ENCODE results near the gene FSCN2. TPM values are rescaled to one million over a fixed set of nuclear protein-coding genes. Genes with fewer than 3 reads are reported as not detected.
A peak's percentile ranks its signal among the peaks of the same experiment; 100 is the strongest.

FSCN2 gene
- total RNA-seq, 1 donor from 2014 or later, result 5.6 TPM

DNA sequence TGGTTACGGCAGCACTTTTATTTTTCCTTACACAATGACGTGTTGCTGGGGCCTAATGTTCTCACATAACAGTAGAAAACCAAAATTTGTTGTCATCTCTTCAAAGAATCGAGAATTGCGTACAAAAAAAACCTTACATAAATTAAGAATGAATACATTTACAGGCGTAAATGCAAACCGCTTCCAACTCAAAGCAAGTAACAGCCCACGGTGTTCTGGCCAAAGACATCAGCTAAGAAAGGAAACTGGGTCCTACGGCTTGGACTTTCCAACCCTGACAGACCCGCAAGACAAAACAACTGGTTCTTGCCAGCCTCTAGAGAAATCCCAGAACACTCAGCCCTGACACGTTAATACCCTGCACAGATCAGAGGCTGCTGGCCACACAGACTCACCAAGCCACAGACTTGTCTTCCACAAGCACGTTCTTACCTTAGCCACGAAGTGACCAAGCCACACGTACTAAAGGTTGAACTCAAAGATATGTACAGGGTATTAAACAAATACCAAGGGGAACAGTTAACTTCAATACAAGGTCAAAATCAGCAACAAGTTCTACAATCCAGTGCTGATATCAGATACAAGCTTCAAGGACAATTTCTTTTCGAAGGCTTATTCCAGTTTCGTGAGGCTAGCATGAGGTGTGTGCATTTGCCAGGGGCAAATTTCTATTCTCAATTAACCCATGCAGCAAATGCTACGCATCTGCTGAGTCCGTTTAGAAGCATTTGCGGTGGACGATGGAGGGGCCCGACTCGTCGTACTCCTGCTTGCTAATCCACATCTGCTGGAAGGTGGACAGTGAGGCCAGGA, 18.0 kb upstream of the FSCN2 start:
- H3K4me1 Mint-ChIP-seq (ENCODE audit: low read depth, unreplicated experiment), result peaks cover 2% of the 10 kb centered on the region
- no peaks in the 10 kb centered on the region for H3K27me3 ChIP-seq (ENCODE audit: insufficient read depth, low read length)
- TF ChIP-seq, protein P1, sequence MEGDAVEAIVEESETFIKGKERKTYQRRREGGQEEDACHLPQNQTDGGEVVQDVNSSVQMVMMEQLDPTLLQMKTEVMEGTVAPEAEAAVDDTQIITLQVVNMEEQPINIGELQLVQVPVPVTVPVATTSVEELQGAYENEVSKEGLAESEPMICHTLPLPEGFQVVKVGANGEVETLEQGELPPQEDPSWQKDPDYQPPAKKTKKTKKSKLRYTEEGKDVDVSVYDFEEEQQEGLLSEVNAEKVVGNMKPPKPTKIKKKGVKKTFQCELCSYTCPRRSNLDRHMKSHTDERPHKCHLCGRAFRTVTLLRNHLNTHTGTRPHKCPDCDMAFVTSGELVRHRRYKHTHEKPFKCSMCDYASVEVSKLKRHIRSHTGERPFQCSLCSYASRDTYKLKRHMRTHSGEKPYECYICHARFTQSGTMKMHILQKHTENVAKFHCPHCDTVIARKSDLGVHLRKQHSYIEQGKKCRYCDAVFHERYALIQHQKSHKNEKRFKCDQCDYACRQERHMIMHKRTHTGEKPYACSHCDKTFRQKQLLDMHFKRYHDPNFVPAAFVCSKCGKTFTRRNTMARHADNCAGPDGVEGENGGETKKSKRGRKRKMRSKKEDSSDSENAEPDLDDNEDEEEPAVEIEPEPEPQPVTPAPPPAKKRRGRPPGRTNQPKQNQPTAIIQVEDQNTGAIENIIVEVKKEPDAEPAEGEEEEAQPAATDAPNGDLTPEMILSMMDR (IDR thresholded peaks at IDR 0.05; ENCODE audit: insufficient read depth, low read depth, low read length), result no peak
- no peak for TF ChIP-seq EZH2 (IDR thresholded peaks at IDR 0.05; ENCODE audit: insufficient read depth, low read length)
- FAIRE-seq (no peak), DNase-seq (ENCODE audit: low read depth) (no peak)
- H3K4me1 ChIP-seq (ENCODE audit: insufficient read depth, low read length), result peaks cover 13% of the 10 kb centered on the region
- H3K79me2 ChIP-seq (ENCODE audit: insufficient read depth, low read length), result peaks cover 61% of the 10 kb centered on the region
- H3K4me3 ChIP-seq (ENCODE audit: insufficient read depth, low read depth, low read length), result peak overlapping the region; percentile 98
- H3K27ac Mint-ChIP-seq (ENCODE audit: unreplicated experiment), result peak overlapping the region; percentile 95
- H3K36me3 Mint-ChIP-seq (ENCODE audit: low read depth, unreplicated experiment), result peaks cover 40% of the 10 kb centered on the region
- no peaks in the 10 kb centered on the region for H3K9me3 Mint-ChIP-seq (ENCODE audit: unreplicated experiment)
- peaks cover 31% of the 10 kb centered on the region for H3K36me3 ChIP-seq (ENCODE audit: insufficient read depth, low read length)
- H3K27me3 Mint-ChIP-seq (ENCODE audit: low read depth, unreplicated experiment), result no peaks in the 10 kb centered on the region
- H2AFZ ChIP-seq (ENCODE audit: low read depth, low read length), result no peak overlapping the region
- H3K27ac ChIP-seq (ENCODE audit: low read depth, low read length), result peak overlapping the region; percentile 0
- H4K20me1 ChIP-seq (ENCODE audit: insufficient read depth, low read length), result peaks cover 52% of the 10 kb centered on the region
- H3K4me3 Mint-ChIP-seq (ENCODE audit: unreplicated experiment), result peak overlapping the region; percentile 95
- H3K4me2 ChIP-seq (ENCODE audit: low read length), result peak overlapping the region; percentile 98
- H3K9ac ChIP-seq (ENCODE audit: low read length), result peak overlapping the region; percentile 88
- H3K9me3 ChIP-seq (ENCODE audit: insufficient read depth, low read depth, low read length), result no peaks in the 10 kb centered on the region

DNA sequence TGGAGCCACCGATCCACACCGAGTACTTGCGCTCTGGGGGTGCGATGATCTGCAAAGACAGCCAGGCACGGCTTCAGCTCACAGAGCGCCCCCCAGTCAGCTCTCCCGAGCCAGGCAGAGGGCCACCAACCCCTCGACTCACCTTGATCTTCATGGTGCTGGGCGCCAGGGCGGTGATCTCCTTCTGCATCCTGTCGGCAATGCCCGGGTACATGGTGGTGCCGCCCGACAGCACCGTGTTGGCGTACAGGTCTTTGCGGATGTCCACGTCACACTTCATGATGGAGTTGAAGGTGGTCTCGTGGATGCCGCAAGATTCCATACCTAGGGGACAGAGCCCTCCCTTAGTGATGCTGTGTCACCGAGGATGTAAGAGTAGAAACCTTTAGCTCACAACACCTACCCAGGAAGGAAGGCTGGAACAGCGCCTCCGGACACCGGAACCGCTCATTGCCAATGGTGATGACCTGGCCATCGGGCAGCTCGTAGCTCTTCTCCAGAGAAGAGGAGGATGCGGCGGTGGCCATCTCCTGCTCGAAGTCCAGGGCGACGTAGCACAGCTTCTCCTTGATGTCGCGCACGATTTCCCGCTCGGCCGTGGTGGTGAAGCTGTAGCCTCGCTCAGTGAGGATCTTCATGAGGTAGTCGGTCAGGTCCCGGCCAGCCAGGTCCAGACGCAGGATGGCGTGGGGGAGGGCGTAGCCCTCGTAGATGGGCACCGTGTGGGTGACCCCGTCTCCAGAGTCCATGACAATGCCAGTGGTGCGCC, 17.2 kb upstream of the FSCN2 start:
- peaks cover 13% of the 10 kb centered on the region for H3K4me1 ChIP-seq (ENCODE audit: insufficient read depth, low read length)
- H3K79me2 ChIP-seq (ENCODE audit: insufficient read depth, low read length), result peaks cover 69% of the 10 kb centered on the region
- Mint-ChIP-seq H3K27me3 (ENCODE audit: low read depth, unreplicated experiment) (no peaks in the 10 kb centered on the region), H3K27ac (ENCODE audit: unreplicated experiment) (peak overlapping the region; percentile 90), H3K4me3 (ENCODE audit: unreplicated experiment) (peak overlapping the region; percentile 95), H3K4me1 (ENCODE audit: low read depth, unreplicated experiment) (peaks cover 2% of the 10 kb centered on the region), H3K9me3 (ENCODE audit: unreplicated experiment) (no peaks in the 10 kb centered on the region), H3K36me3 (ENCODE audit: low read depth, unreplicated experiment) (peaks cover 40% of the 10 kb centered on the region)
- peak overlapping the region; percentile 88 for H3K9ac ChIP-seq (ENCODE audit: low read length)
- TF ChIP-seq, protein P1 (IDR thresholded peaks at IDR 0.05; ENCODE audit: insufficient read depth, low read depth, low read length), result no peak
- TF ChIP-seq EZH2 (IDR thresholded peaks at IDR 0.05; ENCODE audit: insufficient read depth, low read length), result no peak
- H3K27me3 ChIP-seq (ENCODE audit: insufficient read depth, low read length), result no peaks in the 10 kb centered on the region
- peak overlapping the region; percentile 98 for H3K4me3 ChIP-seq (ENCODE audit: insufficient read depth, low read depth, low read length)
- peak overlapping the region; percentile 50 for H3K27ac ChIP-seq (ENCODE audit: low read depth, low read length)
- H2AFZ ChIP-seq (ENCODE audit: low read depth, low read length), result no peak overlapping the region
- FAIRE-seq, result no peak
- peaks cover 53% of the 10 kb centered on the region for H4K20me1 ChIP-seq (ENCODE audit: insufficient read depth, low read length)
- no peak for DNase-seq (ENCODE audit: low read depth)
- H3K36me3 ChIP-seq (ENCODE audit: insufficient read depth, low read length), result peaks cover 31% of the 10 kb centered on the region
- peak overlapping the region; percentile 98 for H3K4me2 ChIP-seq (ENCODE audit: low read length)
- H3K9me3 ChIP-seq (ENCODE audit: insufficient read depth, low read depth, low read length), result no peaks in the 10 kb centered on the region

Data from astrocyte (in vitro differentiated cells and primary cell).